NCI-H510A (cell line): ENCODE measurements around the gene KL.

Experiments used
- DNase-seq: peaks from one replicate; lab custom pipeline; 2025; lab: John Stamatoyannopoulos, UW

The KL gene

DNA sequence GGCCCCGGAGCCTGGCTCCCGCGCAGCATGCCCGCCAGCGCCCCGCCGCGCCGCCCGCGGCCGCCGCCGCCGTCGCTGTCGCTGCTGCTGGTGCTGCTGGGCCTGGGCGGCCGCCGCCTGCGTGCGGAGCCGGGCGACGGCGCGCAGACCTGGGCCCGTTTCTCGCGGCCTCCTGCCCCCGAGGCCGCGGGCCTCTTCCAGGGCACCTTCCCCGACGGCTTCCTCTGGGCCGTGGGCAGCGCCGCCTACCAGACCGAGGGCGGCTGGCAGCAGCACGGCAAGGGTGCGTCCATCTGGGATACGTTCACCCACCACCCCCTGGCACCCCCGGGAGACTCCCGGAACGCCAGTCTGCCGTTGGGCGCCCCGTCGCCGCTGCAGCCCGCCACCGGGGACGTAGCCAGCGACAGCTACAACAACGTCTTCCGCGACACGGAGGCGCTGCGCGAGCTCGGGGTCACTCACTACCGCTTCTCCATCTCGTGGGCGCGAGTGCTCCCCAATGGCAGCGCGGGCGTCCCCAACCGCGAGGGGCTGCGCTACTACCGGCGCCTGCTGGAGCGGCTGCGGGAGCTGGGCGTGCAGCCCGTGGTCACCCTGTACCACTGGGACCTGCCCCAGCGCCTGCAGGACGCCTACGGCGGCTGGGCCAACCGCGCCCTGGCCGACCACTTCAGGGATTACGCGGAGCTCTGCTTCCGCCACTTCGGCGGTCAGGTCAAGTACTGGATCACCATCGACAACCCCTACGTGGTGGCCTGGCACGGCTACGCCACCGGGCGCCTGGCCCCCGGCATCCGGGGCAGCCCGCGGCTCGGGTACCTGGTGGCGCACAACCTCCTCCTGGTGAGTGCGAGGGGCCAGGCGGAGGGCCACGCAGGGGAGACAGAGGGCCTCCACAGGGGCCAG, at the start of gene KL:
TSS of gene KL (plus strand) at position 10 of the 909 bp plus-strand sequence. CDS start at position 28, 18 bp downstream.
- DNase-seq: no peak

GRCh38 chr13:32967584-32968182, 48.5 kb upstream of the KL start:
- DNase-seq: no peak

DNA sequence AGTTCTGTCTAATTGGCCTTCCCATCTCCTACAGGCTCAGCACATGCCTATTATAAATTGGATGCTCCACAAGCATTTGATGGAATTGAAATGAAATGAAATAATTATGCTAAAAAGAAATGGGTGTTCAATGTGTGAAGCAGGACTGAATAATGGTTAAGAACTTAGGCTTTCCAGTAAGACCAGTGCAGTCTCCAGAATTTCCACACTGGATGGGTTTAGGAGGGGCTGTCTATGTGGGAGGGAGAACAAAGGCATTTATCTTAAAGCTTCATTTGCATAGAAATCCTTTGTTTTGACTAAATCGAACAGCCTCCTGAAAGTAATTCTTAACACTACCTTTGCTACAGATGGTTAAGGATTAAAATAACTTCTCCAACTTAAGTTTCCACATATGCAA, 47.9 kb upstream of the KL start:
- no peak for DNase-seq

DNA sequence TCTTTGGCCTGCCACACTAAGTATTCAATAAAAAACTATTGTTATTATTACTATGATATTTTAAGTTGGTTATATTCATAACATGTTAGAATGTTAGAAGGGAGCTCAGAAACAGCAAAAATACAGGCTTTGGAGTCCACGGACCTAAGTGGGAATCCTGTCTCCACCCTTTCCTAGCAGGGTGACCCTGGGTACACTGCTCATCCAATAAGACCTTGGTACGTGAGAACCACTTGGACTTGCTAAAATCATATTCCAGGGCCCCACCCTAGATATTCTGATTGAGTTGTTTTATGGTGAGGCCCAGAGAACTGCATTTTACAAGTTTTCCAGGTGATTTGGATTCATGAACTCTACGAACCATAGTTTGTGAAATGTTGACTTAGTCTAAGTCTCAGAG, 47.4 kb upstream of the KL start:
- no peak for DNase-seq

DNA sequence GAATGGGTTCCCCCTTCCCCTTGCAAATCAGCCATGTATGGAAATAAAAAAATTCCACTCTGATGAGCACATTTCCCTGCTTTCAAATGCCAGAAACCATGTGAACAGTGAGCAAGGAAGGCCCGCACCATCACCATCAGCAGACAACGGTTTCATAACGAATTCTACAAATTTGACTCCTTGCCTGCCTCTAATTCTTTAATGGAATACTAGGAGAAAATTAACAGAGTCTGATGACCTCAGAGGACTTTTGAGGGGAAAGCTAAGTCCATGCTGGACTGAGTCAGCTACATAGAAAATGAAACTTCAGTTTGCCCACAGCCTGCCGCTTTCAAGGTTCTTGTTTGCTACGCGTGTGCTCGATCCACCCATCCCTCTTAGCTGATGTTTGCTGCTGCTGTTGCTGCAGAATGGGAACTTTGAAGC, 46.7 kb upstream of the KL start:
- DNase-seq: no peak

- no peak for DNase-seq
Measured at GRCh38 chr13:32976056-32976805, 40.0 kb upstream of the KL start.

DNA sequence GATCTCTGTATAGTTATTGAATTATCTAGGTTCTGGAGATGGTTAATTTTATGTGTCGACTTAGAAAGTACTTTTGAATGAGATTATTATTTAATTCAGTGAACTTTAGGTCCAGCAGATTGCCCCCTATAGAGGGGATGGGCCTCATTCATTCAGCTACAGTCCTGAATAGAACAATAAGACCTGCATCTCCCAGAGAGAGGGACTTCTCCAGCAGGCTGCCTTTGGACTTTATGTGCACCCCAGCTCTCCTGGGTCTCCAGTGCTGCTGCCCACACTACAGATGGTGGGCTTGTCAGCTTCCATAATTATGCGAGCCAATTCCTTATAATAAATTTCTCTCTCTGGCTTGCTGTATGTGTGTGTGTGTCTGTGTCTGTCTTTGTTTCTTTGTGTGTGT, 39.3 kb upstream of the KL start:
- DNase-seq: no peak

DNA sequence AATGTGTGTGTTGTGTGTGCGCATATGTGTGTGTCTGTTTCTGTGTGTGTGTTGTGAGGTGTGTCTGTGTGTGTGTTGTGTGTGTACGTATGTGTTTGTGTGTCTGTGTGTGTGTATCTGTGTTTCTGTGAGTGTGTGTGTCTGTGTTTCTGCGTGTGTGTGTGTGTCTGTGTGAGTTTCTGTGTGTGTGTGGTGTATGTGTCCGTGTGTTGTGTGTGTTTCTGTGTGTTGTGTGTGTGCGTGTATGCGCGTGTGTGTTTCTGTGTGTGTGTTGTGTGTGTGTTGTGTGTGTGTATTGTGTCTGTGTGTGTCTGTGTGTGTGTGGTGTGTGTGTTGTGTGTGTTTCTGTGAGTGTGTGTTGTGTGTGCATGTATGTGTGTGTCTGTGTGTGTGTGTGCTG, 38.9 kb upstream of the KL start:
- no peak for DNase-seq

DNA sequence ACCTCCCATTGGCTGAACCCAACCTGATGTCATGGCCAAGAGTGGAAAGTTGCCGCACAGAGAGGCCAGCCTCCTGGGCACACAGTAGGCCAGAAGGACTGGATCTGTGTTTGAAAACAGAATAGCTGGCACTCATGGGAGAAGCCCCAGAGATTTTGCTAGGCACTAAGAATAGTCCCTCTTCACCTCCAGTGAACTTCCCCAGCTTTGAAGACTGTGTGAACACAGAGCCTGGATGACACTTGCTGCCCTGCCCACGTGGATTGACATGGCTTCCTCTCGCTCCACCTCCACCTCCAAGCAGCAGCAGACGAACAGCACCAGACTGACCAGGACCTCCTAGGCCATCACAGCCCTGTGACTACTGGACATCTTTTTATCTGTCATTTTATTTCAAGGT, 37.9 kb upstream of the KL start:
- no peak for DNase-seq

- DNase-seq: no peak
Measured at GRCh38 chr13:32983058-32983457, 33.2 kb upstream of the KL start.

GRCh38 chr13:32984857-32985626, 31.2 kb upstream of the KL start:
- no peak for DNase-seq

- no peak for DNase-seq
Measured at GRCh38 chr13:32986552-32986951, 29.7 kb upstream of the KL start.

DNA sequence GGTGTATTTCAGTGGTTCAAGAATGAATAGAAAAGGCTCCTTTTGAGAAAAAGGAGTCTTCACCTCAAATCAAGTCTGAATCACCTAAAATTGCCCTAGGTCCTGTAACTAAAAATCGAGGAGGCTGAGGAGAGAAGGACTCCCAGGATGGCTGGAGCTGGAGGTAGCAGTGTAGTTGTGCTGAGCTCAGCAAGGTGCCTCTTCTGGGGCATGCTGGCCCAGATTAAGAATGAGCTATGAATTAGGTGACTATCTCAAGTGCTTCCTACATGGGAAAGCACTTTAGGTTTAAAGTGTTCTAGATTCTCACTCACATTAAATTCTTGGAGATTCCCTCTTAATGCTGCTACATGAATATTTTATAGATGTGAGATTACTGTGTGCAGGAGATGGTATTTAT, 28.8 kb upstream of the KL start:
- no peak for DNase-seq

GRCh38 chr13:32988608-32989289, 27.5 kb upstream of the KL start:
- no peak for DNase-seq

DNA sequence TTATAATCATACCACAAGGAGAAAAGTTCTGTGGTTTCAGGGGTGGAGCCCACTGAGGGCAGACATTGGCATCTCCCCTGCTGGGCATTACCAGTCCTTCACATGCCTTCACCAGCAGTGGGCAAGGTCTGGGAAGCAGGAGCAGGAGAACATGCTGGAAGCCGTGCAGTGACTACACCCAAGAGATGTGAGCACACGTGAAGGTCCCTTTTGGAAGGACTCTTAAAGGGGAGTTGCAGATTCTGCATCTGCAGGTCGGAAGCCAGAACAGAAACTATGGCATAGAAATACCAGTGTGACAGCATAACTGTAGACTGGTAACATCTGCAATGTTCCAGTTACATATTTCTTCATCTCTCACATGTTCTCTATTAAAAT, 26.9 kb upstream of the KL start:
- no peak for DNase-seq

GRCh38 chr13:32989942-32990341, 26.3 kb upstream of the KL start:
- no peak for DNase-seq

GRCh38 chr13:32993145-32993544, 23.1 kb upstream of the KL start:
- DNase-seq: no peak

GRCh38 chr13:32997399-32997798, 18.8 kb upstream of the KL start:
- no peak for DNase-seq

DNA sequence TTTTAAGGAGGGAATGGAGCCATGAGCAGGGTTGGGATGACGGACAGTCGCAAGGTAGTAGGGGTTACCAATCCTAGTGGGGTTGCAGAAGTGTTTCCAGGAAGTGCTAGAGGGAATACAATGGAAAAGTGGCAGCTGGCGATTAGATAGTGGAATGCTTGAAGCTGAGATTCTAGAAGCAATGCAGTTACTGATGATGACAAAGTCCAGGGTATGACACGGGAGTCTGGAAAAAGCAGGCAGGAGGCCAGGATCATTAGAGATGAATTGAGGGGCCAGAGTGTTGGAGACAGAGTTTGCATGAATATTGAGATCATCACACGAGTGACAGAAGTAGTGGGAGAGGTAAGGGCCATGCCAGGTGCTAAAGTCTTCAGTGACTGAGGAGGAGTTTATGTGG, 17.3 kb upstream of the KL start:
- DNase-seq: no peak

GRCh38 chr13:33000365-33000764, 15.9 kb upstream of the KL start:
- no peak for DNase-seq

DNA sequence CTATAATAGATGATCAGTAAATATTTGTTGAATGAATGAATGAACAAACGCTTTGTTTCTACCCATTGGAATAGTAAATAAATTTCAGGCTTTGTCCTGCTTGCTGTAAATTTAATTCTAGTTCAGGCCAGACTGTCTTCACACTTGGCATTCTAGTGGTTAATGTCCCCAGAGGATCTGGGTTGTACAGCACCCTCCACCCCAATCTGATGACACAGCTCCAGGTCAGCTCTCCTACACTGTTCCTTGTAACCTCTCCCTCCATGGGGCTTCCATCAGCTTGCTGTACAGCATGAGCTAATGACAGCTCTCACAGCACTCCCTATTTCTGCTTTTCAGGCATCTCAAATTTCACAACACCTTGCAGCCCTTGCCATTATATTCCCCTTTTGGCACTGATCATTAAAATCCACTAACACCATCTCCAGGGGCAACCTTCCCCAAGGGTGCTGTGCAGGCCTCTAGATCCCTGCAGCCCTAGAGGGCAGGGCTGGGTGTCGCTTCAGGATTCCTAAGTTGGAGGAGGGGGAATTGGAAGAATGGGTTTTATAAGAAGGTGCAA, 12.7 kb upstream of the KL start:
- DNase-seq: no peak
